Measurements from ENCODE around the gene HHLA2. TPM values are rescaled to one million over a fixed set of nuclear protein-coding genes. Genes with fewer than 3 reads are reported as not detected.

The HHLA2 gene
- total RNA-seq, 1 donor from 2014 or later, result not detected

GRCh38 chr3:108293858-108294257, 2.5 kb upstream of the HHLA2 start:
- Mint-ChIP-seq H3K4me3 (ENCODE audit: unreplicated experiment) (no peak overlapping the region), H3K4me1 (ENCODE audit: unreplicated experiment) (no peaks in the 10 kb centered on the region), H3K36me3 (ENCODE audit: low read depth, unreplicated experiment) (no peaks in the 10 kb centered on the region), H3K9me3 (ENCODE audit: unreplicated experiment) (no peaks in the 10 kb centered on the region), H3K27ac (ENCODE audit: unreplicated experiment) (no peak overlapping the region), H3K27me3 (ENCODE audit: unreplicated experiment) (no peaks in the 10 kb centered on the region)
- no peak for DNase-seq (ENCODE audit: low spot score)
- no peak for TF ChIP-seq CTCF (IDR thresholded peaks at IDR 0.05; ENCODE audit: unreplicated experiment)

GRCh38 chr3:108295421-108296175, 750 bp upstream of the HHLA2 start:
- no peak for DNase-seq (ENCODE audit: low spot score)
- Mint-ChIP-seq H3K4me1 (ENCODE audit: unreplicated experiment) (no peaks in the 10 kb centered on the region), H3K9me3 (ENCODE audit: unreplicated experiment) (no peaks in the 10 kb centered on the region), H3K27me3 (ENCODE audit: unreplicated experiment) (no peaks in the 10 kb centered on the region), H3K4me3 (ENCODE audit: unreplicated experiment) (no peak overlapping the region), H3K27ac (ENCODE audit: unreplicated experiment) (no peak overlapping the region), H3K36me3 (ENCODE audit: low read depth, unreplicated experiment) (no peaks in the 10 kb centered on the region)
- TF ChIP-seq CTCF (IDR thresholded peaks at IDR 0.05; ENCODE audit: unreplicated experiment), result no peak

GRCh38 chr3:108297647-108298046, 1.3 kb downstream of the HHLA2 start:
- Mint-ChIP-seq H3K36me3 (ENCODE audit: low read depth, unreplicated experiment) (no peaks in the 10 kb centered on the region), H3K9me3 (ENCODE audit: unreplicated experiment) (no peaks in the 10 kb centered on the region), H3K4me1 (ENCODE audit: unreplicated experiment) (no peaks in the 10 kb centered on the region), H3K27me3 (ENCODE audit: unreplicated experiment) (no peaks in the 10 kb centered on the region), H3K27ac (ENCODE audit: unreplicated experiment) (no peak overlapping the region), H3K4me3 (ENCODE audit: unreplicated experiment) (no peak overlapping the region)
- no peak for TF ChIP-seq CTCF (IDR thresholded peaks at IDR 0.05; ENCODE audit: unreplicated experiment)
- no peak for DNase-seq (ENCODE audit: low spot score)

- DNase-seq (ENCODE audit: low spot score), result no peak
- Mint-ChIP-seq H3K4me3 (ENCODE audit: unreplicated experiment) (no peak overlapping the region), H3K4me1 (ENCODE audit: unreplicated experiment) (no peaks in the 10 kb centered on the region), H3K27ac (ENCODE audit: unreplicated experiment) (no peak overlapping the region), H3K27me3 (ENCODE audit: unreplicated experiment) (no peaks in the 10 kb centered on the region), H3K36me3 (ENCODE audit: low read depth, unreplicated experiment) (no peaks in the 10 kb centered on the region), H3K9me3 (ENCODE audit: unreplicated experiment) (no peaks in the 10 kb centered on the region)
- TF ChIP-seq CTCF (IDR thresholded peaks at IDR 0.05; ENCODE audit: unreplicated experiment), result no peak
These were observed 1.7 kb downstream of the HHLA2 start for GRCh38 chr3:108298056-108298455.

- H3K9me3 Mint-ChIP-seq (ENCODE audit: unreplicated experiment), result no peaks in the 10 kb centered on the region
- no peak for TF ChIP-seq CTCF (IDR thresholded peaks at IDR 0.05; ENCODE audit: unreplicated experiment)
- no peaks in the 10 kb centered on the region for H3K27me3 Mint-ChIP-seq (ENCODE audit: unreplicated experiment)
- no peak overlapping the region for H3K27ac Mint-ChIP-seq (ENCODE audit: unreplicated experiment)
- no peaks in the 10 kb centered on the region for H3K36me3 Mint-ChIP-seq (ENCODE audit: low read depth, unreplicated experiment)
- no peak for DNase-seq (ENCODE audit: low spot score)
- peaks cover 4% of the 10 kb centered on the region for H3K4me1 Mint-ChIP-seq (ENCODE audit: unreplicated experiment)
- H3K4me3 Mint-ChIP-seq (ENCODE audit: unreplicated experiment), result no peak overlapping the region
These were observed 3.9 kb downstream of the HHLA2 start for GRCh38 chr3:108300103-108300849.
